Upper lobe of left lung (tissue), 6 donors: ENCODE measurements around the gene FGF2. TPM values are rescaled to one million over a fixed set of nuclear protein-coding genes. Genes with fewer than 3 reads are reported as not detected.

ENCODE experiments used
- ATAC-seq, 2 donors: fragments of 200-7000 bp; cut with Tn5 transposase; one replicate each; pipeline ENCODE4 v1.9.1; 2022; ENCODE audit warnings: mild to moderate bottlenecking in 2 of 2, moderate library complexity in 2 of 2; ENCODE audit not compliant: low FRiP score in 2 of 2
- DNase-seq, 2 donors: peaks; one replicate each; pipeline ENCODE4 v3.0.0-alpha.2; 2019 to 2020
- H3K27ac ChIP-seq, 4 donors: fragments of 200-600 bp; sonication (generic); one replicate each; pipeline ENCODE4 v1.5.1; 2016 to 2019
- H3K27me3 ChIP-seq, 4 donors: fragments of 200-600 bp; sonication (generic); one replicate each; pipeline ENCODE4 v1.5.1; 2017 to 2019
- H3K36me3 ChIP-seq, 4 donors: fragments of 200-600 bp; sonication (generic); one replicate each; pipeline ENCODE4 v1.5.1; 2016 to 2019
- H3K4me1 ChIP-seq, 4 donors: fragments of 200-600 bp; sonication (generic); one replicate each; pipeline ENCODE4 v1.5.1; 2018 to 2019
- H3K4me3 ChIP-seq, 4 donors: fragments of 200-600 bp; sonication (generic); one replicate each; pipeline ENCODE4 v1.5.1; 2017 to 2019; ENCODE audit warnings: mild to moderate bottlenecking in 2 of 4, moderate library complexity in 1 of 4
- H3K9me3 ChIP-seq, 4 donors: fragments of 200-600 bp; sonication (generic); one replicate each; pipeline ENCODE4 v1.5.1; 2018 to 2019
- CTCF ChIP-seq, 6 experiments: fragments of 450-650 bp in 4 of 6; fragments of 200-600 bp in 2 of 6; sonication (generic) in 2 of 6; IDR thresholded peaks; one replicate each; pipeline ENCODE4 v1.5.1; 2016 to 2019; ENCODE audit warnings: antibody characterized with exemption in 6 of 6
- EP300 ChIP-seq, 4 donors: sonication (generic); formaldehyde crosslinking; IDR thresholded peaks; one replicate each; pipeline ENCODE4 v1.5.1; 2017; ENCODE audit warnings: antibody characterized with exemption in 4 of 4, control low read depth in 2 of 4
- POLR2A ChIP-seq, 4 donors: fragments of 450-650 bp; IDR thresholded peaks; one replicate each; pipeline ENCODE4 v1.5.1; 2016 to 2017; ENCODE audit warnings: antibody characterized with exemption in 4 of 4, mild to moderate bottlenecking in 2 of 4
- POLR2AphosphoS5 ChIP-seq, 2 donors: sonication (generic); formaldehyde crosslinking; IDR thresholded peaks; one replicate each; pipeline ENCODE4 v1.5.1; 2017; ENCODE audit warnings: antibody characterized with exemption in 2 of 2
- WGBS, 2 donors: methylation state at CpG; one replicate each; pipeline ENCODE4 v1.1.5; 2017 to 2018; 5-methylcytosine and 5-hydroxymethylcytosine counted together
- total RNA-seq, 6 donors: library from RNA; depleted of rRNA in 4 of 6; stranded (reverse); fragments of >200 nt in 4 of 6; gene quantifications; one replicate each; pipeline versions ENCODE4 v1.1.0 to v1.2.1, GENCODE V29; 2016 to 2021
- donor health status: DM: no; HTN: no; CAD: no; lungs with moderate emphysema.
- donor health status: DM: no; HTN: yes; CAD: no; lungs with severe emphysema.

Gene FGF2
- total RNA-seq, 6 donors from 2014 or later = 1.2 to 15.7 (median 6.5) TPM

- no peaks in the 10 kb centered on the region for H3K36me3 ChIP-seq
- no peak overlapping the region for H3K27ac ChIP-seq
- DNase-seq = no peak
- WGBS, 2 donors = 89 to 90% methylated on average over 5 of the region's 5 CpGs
- no peak overlapping the region for H3K4me3 ChIP-seq
- no peaks in the 10 kb centered on the region for H3K9me3 ChIP-seq
- peaks cover 0 to 13% (median 3%) of the 10 kb centered on the region in 4 donors for H3K4me1 ChIP-seq
- TF ChIP-seq POLR2AphosphoS5 (IDR thresholded peaks at IDR 0.05) (no peak), POLR2A (IDR thresholded peaks at IDR 0.05) (no peak), CTCF (IDR thresholded peaks at IDR 0.05) (no peak), EP300 (IDR thresholded peaks at IDR 0.05) (no peak)
- H3K27me3 ChIP-seq = no peaks in the 10 kb centered on the region
- no peak for ATAC-seq
Observed at GRCh38 chr4:122917731-122918130, 91.1 kb downstream of the FGF2 start.

GRCh38 chr4:122920473-122920872, 93.8 kb downstream of the FGF2 start:
- H3K27ac ChIP-seq = no peak overlapping the region
- no peak for TF ChIP-seq POLR2A (IDR thresholded peaks at IDR 0.05)
- TF ChIP-seq CTCF (IDR thresholded peaks at IDR 0.05) = no peak
- TF ChIP-seq POLR2AphosphoS5 (IDR thresholded peaks at IDR 0.05) = no peak
- TF ChIP-seq EP300 (IDR thresholded peaks at IDR 0.05) = no peak
- DNase-seq (no peak), ATAC-seq (no peak)
- H3K27me3 ChIP-seq = no peaks in the 10 kb centered on the region
- H3K36me3 ChIP-seq = no peaks in the 10 kb centered on the region
- H3K4me1 ChIP-seq = peaks cover 8 to 26% (median 12%) of the 10 kb centered on the region in 4 donors
- H3K4me3 ChIP-seq = no peak overlapping the region
- 69 to 73% methylated on average over 5 of the region's 5 CpGs for WGBS, 2 donors
- H3K9me3 ChIP-seq = no peaks in the 10 kb centered on the region

GRCh38 chr4:122921300-122921699, 94.7 kb downstream of the FGF2 start:
- Histone ChIP-seq H3K36me3 (no peaks in the 10 kb centered on the region), H3K27me3 (no peaks in the 10 kb centered on the region), H3K27ac (peak overlapping the region in 2 of 4 donors; percentile 81 to 83), H3K9me3 (no peaks in the 10 kb centered on the region), H3K4me1 (peaks cover 8 to 26% (median 12%) of the 10 kb centered on the region in 4 donors), H3K4me3 (peak overlapping the region in 2 of 4 donors; percentile 64 to 96)
- ATAC-seq (no peak), DNase-seq (no peak)
- TF ChIP-seq POLR2A (IDR thresholded peaks at IDR 0.05) = no peak
- TF ChIP-seq CTCF (IDR thresholded peaks at IDR 0.05) = no peak
- 95% methylated on average over 5 of the region's 5 CpGs for WGBS, 2 donors

- H3K4me3 ChIP-seq = peak within 1 kb of the TSS; percentile 64 to 96 (median 92)
- no peaks in the 10 kb centered on the region for H3K9me3 ChIP-seq
- no peak for TF ChIP-seq POLR2AphosphoS5 (IDR thresholded peaks at IDR 0.05)
- no peak for TF ChIP-seq EP300 (IDR thresholded peaks at IDR 0.05)
- no peak for TF ChIP-seq POLR2A (IDR thresholded peaks at IDR 0.05)
- TF ChIP-seq CTCF (IDR thresholded peaks at IDR 0.05) = no peak
- H3K27me3 ChIP-seq = no peaks in the 10 kb centered on the region
- WGBS, 2 donors = 0 to 1% methylated on average over 22 to 52 of the region's 63 CpGs
- no peaks in the 10 kb centered on the region for H3K36me3 ChIP-seq
- H3K27ac ChIP-seq = peak within 1 kb of the TSS; percentile 50 to 83 (median 76)
- DNase-seq (peak; percentile 56 to 91), ATAC-seq (peak; percentile 93 to 95)
- peaks cover 8 to 26% (median 12%) of the 10 kb centered on the region in 4 donors for H3K4me1 ChIP-seq
Observed at GRCh38 chr4:122921971-122922876, 95.6 kb downstream of the FGF2 start, which contains the start of gene NUDT6. Gene NUDT6, minus strand, starts transcription at chr4:122922597. Its CDS starts 25 bp downstream, at chr4:122922572.
